ENCODE data around the gene C1orf159. TPM values are rescaled to one million over a fixed set of nuclear protein-coding genes. Genes with fewer than 3 reads are reported as not detected.

The C1orf159 gene
- total and polyA plus RNA-seq, 4 donors: 4.4 to 27.0 (median 16.1) TPM

DNA sequence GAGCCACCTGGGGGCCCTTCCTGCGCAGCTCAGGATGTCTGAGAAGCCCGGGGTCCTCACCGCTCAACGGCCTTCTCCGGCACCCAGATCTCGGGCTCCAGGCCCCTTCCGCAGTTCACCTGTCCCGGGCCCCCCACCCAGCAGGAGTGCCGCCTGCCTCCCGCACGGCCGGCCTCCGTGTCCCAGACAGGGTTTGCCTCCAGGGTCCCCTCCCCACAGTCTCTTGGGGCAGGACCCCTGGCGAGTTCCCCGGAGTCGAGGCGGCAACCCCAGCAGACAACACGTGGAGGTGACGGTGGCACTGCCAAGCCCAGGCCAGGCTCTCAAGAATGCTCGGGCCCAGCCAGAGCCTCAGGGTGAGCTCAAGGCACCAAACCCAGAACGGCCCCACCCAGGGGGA lies 35.4 kb upstream of the C1orf159 start:
- Histone ChIP-seq H3K4me1 (ENCODE audit: control insufficient read depth, insufficient read depth, low read length) (no peaks in the 10 kb centered on the region), H3K4me3 (ENCODE audit: low read depth, low read length) (no peak overlapping the region), H3K27ac (ENCODE audit: low read depth, low read length) (no peak overlapping the region), H3K9me3 (ENCODE audit: control insufficient read depth, insufficient read depth, low read length) (no peaks in the 10 kb centered on the region), H3K27me3 (ENCODE audit: control insufficient read depth, insufficient read depth, low read length) (no peaks in the 10 kb centered on the region), H3K36me3 (ENCODE audit: control insufficient read depth, insufficient read depth, low read length) (peaks cover 2% of the 10 kb centered on the region)
- 94% methylated on average over 21 of the region's 21 CpGs for WGBS (ENCODE audit: insufficient coverage)
- DNase-seq (ENCODE audit: low read depth in 4 of 6, low spot score in 6 of 6): no peak

- H3K4me3 ChIP-seq (ENCODE audit: low read depth, low read length): no peak overlapping the region
- no peaks in the 10 kb centered on the region for H3K27me3 ChIP-seq (ENCODE audit: control insufficient read depth, insufficient read depth, low read length)
- no peak for DNase-seq (ENCODE audit: low read depth in 4 of 6, low spot score in 6 of 6)
- H3K27ac ChIP-seq (ENCODE audit: low read depth, low read length): no peak overlapping the region
- 90% methylated on average over 10 of the region's 12 CpGs for WGBS (ENCODE audit: insufficient coverage)
- H3K36me3 ChIP-seq (ENCODE audit: control insufficient read depth, insufficient read depth, low read length): no peaks in the 10 kb centered on the region
- no peaks in the 10 kb centered on the region for H3K9me3 ChIP-seq (ENCODE audit: control insufficient read depth, insufficient read depth, low read length)
- no peaks in the 10 kb centered on the region for H3K4me1 ChIP-seq (ENCODE audit: control insufficient read depth, insufficient read depth, low read length)
These were observed 34.2 kb upstream of the C1orf159 start for GRCh38 chr1:1150100-1150499.

GRCh38 chr1:1149416-1149815 lies 33.5 kb upstream of the C1orf159 start:
- DNase-seq (ENCODE audit: low read depth in 4 of 6, low spot score in 6 of 6): no peak
- Histone ChIP-seq H3K4me3 (ENCODE audit: low read depth, low read length) (no peak overlapping the region), H3K27ac (ENCODE audit: low read depth, low read length) (no peak overlapping the region), H3K9me3 (ENCODE audit: control insufficient read depth, insufficient read depth, low read length) (no peaks in the 10 kb centered on the region), H3K27me3 (ENCODE audit: control insufficient read depth, insufficient read depth, low read length) (no peaks in the 10 kb centered on the region), H3K36me3 (ENCODE audit: control insufficient read depth, insufficient read depth, low read length) (no peaks in the 10 kb centered on the region), H3K4me1 (ENCODE audit: control insufficient read depth, insufficient read depth, low read length) (peaks cover 3% of the 10 kb centered on the region)
- 82% methylated on average over 15 of the region's 15 CpGs for WGBS (ENCODE audit: insufficient coverage)

GRCh38 chr1:1148569-1148968 lies 32.7 kb upstream of the C1orf159 start:
- WGBS (ENCODE audit: insufficient coverage): 58% methylated on average over 20 of the region's 24 CpGs

DNA sequence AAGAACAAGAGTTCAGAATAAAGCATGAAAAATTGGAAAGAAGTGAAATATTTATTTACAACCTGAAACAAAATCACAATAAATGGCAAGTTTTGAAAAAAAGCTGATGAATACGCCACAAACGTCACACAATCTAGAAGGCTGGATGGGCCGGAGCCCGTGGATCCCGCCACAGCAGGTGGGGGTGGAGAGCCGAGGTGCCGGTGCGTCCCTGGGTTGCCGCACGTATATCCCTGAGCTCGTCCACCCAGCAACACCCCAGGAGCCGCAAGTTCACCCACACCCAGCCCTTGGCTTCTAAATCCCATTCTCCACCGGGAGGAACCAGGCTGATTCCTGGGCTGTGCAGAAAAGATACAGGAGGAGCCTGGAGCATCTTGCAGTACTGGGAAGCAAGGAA lies 32.2 kb upstream of the C1orf159 start:
- H3K27me3 ChIP-seq (ENCODE audit: control insufficient read depth, insufficient read depth, low read length): no peaks in the 10 kb centered on the region
- H3K36me3 ChIP-seq (ENCODE audit: control insufficient read depth, insufficient read depth, low read length): no peaks in the 10 kb centered on the region
- WGBS (ENCODE audit: insufficient coverage): 96% methylated on average over 7 of the region's 13 CpGs
- no peak for DNase-seq (ENCODE audit: low read depth in 4 of 6, low spot score in 6 of 6)
- peaks cover 7% of the 10 kb centered on the region for H3K4me1 ChIP-seq (ENCODE audit: control insufficient read depth, insufficient read depth, low read length)
- H3K4me3 ChIP-seq (ENCODE audit: low read depth, low read length): no peak overlapping the region
- no peak overlapping the region for H3K27ac ChIP-seq (ENCODE audit: low read depth, low read length)
- no peaks in the 10 kb centered on the region for H3K9me3 ChIP-seq (ENCODE audit: control insufficient read depth, insufficient read depth, low read length)

More at GRCh38 chr1:1148569-1148968, 32.7 kb upstream of the C1orf159 start:
- Histone ChIP-seq H3K9me3 (ENCODE audit: control insufficient read depth, insufficient read depth, low read length) (no peaks in the 10 kb centered on the region), H3K36me3 (ENCODE audit: control insufficient read depth, insufficient read depth, low read length) (no peaks in the 10 kb centered on the region), H3K4me1 (ENCODE audit: control insufficient read depth, insufficient read depth, low read length) (peaks cover 7% of the 10 kb centered on the region), H3K27ac (ENCODE audit: low read depth, low read length) (no peak overlapping the region), H3K27me3 (ENCODE audit: control insufficient read depth, insufficient read depth, low read length) (no peaks in the 10 kb centered on the region), H3K4me3 (ENCODE audit: low read depth, low read length) (no peak overlapping the region)
- DNase-seq (ENCODE audit: low read depth in 4 of 6, low spot score in 6 of 6): no peak

- H3K9me3 ChIP-seq (ENCODE audit: control insufficient read depth, insufficient read depth, low read length): no peaks in the 10 kb centered on the region
- no peaks in the 10 kb centered on the region for H3K36me3 ChIP-seq (ENCODE audit: control insufficient read depth, insufficient read depth, low read length)
- H3K27me3 ChIP-seq (ENCODE audit: control insufficient read depth, insufficient read depth, low read length): no peaks in the 10 kb centered on the region
- DNase-seq (ENCODE audit: low read depth in 4 of 6, low spot score in 6 of 6): no peak
- 92% methylated on average over 15 of the region's 15 CpGs for WGBS (ENCODE audit: insufficient coverage)
- no peak overlapping the region for H3K4me3 ChIP-seq (ENCODE audit: low read depth, low read length)
- no peak overlapping the region for H3K27ac ChIP-seq (ENCODE audit: low read depth, low read length)
- H3K4me1 ChIP-seq (ENCODE audit: control insufficient read depth, insufficient read depth, low read length): peaks cover 7% of the 10 kb centered on the region
These were observed 30.7 kb upstream of the C1orf159 start for GRCh38 chr1:1146596-1146995.

DNA sequence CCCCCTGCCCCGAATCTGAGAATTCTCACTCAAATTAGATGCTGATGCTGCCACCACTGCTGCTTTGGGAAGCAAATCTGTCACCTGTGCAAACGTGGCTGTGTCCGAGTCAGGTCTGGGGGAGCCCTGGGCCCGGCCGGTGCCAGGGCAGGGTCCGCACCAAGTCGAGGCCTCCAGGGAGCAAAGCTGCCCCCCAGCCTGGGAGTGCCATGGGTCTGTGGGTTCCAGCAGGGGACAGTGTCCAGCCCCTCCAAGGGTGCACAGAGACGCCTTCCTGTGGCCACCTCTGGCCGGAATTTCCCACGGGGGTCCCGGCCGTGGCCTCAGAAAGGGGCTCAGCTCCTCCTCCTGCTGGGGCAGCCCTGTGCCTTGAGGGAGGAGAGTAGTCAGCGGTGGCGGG lies 30.1 kb upstream of the C1orf159 start:
- H3K4me3 ChIP-seq (ENCODE audit: low read depth, low read length): no peak overlapping the region
- DNase-seq (ENCODE audit: low read depth in 4 of 6, low spot score in 6 of 6): no peak
- 88% methylated on average over 14 of the region's 14 CpGs for WGBS (ENCODE audit: insufficient coverage)
- no peak overlapping the region for H3K27ac ChIP-seq (ENCODE audit: low read depth, low read length)
- H3K9me3 ChIP-seq (ENCODE audit: control insufficient read depth, insufficient read depth, low read length): no peaks in the 10 kb centered on the region
- H3K36me3 ChIP-seq (ENCODE audit: control insufficient read depth, insufficient read depth, low read length): no peaks in the 10 kb centered on the region
- H3K4me1 ChIP-seq (ENCODE audit: control insufficient read depth, insufficient read depth, low read length): peaks cover 7% of the 10 kb centered on the region
- no peaks in the 10 kb centered on the region for H3K27me3 ChIP-seq (ENCODE audit: control insufficient read depth, insufficient read depth, low read length)

DNA sequence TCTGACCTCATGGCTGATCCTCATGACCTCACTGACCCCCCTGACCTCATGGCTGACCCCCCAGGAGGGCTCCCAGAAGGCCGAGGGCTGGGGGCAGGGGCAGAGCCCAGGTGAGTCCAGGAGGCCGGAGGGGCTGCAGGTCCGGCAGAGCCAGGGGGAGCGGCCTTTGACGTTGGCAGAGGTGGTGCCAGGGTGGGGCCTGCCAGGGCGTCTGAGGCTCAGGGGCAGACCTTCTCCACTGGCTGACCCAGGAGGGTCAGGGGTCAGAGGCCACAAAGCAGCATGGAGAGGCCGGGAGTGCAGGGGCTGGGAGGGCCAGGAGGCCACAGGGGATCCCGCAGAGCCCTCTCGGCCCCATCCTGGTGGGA lies 29.6 kb upstream of the C1orf159 start:
- DNase-seq (ENCODE audit: low read depth in 4 of 6, low spot score in 6 of 6): no peak
- peaks cover 2% of the 10 kb centered on the region for H3K27me3 ChIP-seq (ENCODE audit: control insufficient read depth, insufficient read depth, low read length)
- H3K9me3 ChIP-seq (ENCODE audit: control insufficient read depth, insufficient read depth, low read length): no peaks in the 10 kb centered on the region
- 76% methylated on average over 9 of the region's 9 CpGs for WGBS (ENCODE audit: insufficient coverage)
- H3K36me3 ChIP-seq (ENCODE audit: control insufficient read depth, insufficient read depth, low read length): no peaks in the 10 kb centered on the region
- no peak overlapping the region for H3K4me3 ChIP-seq (ENCODE audit: low read depth, low read length)
- H3K27ac ChIP-seq (ENCODE audit: low read depth, low read length): no peak overlapping the region
- peaks cover 7% of the 10 kb centered on the region for H3K4me1 ChIP-seq (ENCODE audit: control insufficient read depth, insufficient read depth, low read length)

DNA sequence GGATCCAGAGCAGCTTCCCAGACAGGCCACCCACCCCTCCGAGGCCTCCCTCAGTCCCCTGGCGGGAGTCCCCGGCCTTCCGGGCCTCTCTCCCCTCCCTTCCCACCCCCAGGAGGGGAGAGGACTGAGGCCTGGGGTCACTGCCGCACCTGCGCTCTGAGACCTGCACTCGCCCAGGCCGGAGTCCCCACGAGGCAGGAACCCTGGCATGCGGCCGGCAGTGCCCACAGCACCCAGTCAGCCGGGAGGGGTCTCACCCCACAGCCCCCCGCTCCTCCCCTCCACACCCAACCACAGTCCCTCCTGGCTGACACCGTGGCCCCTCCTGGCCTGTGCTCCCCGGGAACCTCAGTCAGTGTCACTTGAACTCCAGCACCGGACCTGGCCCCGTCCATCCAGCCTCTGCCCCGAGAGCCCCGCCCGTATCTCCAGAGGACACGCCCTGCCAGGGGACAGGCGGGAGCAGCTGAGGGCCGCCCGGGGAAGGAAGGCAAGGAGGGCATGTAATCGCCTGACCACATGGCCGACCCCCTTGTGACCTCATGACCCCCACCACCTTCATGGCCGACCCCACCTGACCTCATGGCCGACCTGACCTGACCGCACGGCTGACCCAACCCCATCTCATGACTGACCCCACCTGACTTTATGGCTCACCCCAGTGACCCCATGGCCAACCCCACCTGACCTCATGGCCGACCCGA lies 29.1 kb upstream of the C1orf159 start:
- no peak for DNase-seq (ENCODE audit: low read depth in 4 of 6, low spot score in 6 of 6)
- H3K36me3 ChIP-seq (ENCODE audit: control insufficient read depth, insufficient read depth, low read length): no peaks in the 10 kb centered on the region
- no peak overlapping the region for H3K27ac ChIP-seq (ENCODE audit: low read depth, low read length)
- no peaks in the 10 kb centered on the region for H3K9me3 ChIP-seq (ENCODE audit: control insufficient read depth, insufficient read depth, low read length)
- H3K4me3 ChIP-seq (ENCODE audit: low read depth, low read length): no peak overlapping the region
- WGBS (ENCODE audit: insufficient coverage): 83% methylated on average over 29 of the region's 32 CpGs
- peaks cover 2% of the 10 kb centered on the region for H3K27me3 ChIP-seq (ENCODE audit: control insufficient read depth, insufficient read depth, low read length)
- H3K4me1 ChIP-seq (ENCODE audit: control insufficient read depth, insufficient read depth, low read length): peaks cover 7% of the 10 kb centered on the region

DNA sequence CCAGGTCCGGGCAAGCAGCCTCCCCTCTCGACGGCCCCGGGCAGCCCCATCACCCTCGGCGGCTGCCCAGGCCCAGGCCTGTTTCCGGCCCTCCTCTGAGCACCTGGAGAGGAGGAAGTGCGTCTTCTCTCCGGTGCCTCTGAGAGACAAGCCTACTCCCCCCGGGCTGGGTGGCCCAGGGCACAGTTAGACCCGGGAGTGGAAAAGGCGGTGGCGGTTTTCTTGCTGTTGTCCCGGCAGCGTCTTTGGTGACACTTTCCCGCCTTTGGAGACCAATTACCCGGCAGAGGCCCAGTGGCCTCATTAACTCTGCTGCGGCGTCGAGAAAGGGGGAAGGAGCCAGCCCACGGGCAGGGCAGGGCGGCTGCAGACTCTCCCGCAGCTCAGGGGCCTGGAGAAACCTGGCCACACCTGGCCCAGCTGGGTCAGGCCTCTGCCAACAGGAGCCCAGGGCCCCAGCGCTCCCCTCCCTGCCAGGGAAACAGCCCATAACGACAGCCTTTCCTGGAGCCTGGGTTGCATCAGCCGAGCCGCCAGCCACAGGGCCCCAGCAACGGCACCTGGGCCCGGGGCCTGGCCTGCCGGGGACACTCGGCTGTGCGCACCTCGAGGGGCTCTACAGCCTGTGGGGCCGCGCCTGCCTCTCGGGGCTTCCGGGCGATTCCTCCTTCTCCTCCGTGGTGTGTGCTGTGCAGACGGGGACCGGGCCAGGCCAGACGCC lies 28.4 kb upstream of the C1orf159 start:
- Histone ChIP-seq H3K9me3 (ENCODE audit: control insufficient read depth, insufficient read depth, low read length) (no peaks in the 10 kb centered on the region), H3K27me3 (ENCODE audit: control insufficient read depth, insufficient read depth, low read length) (peaks cover 2% of the 10 kb centered on the region), H3K36me3 (ENCODE audit: control insufficient read depth, insufficient read depth, low read length) (no peaks in the 10 kb centered on the region), H3K4me3 (ENCODE audit: low read depth, low read length) (no peak overlapping the region), H3K27ac (ENCODE audit: low read depth, low read length) (no peak overlapping the region), H3K4me1 (ENCODE audit: control insufficient read depth, insufficient read depth, low read length) (peaks cover 7% of the 10 kb centered on the region)
- 49% methylated on average over 33 of the region's 42 CpGs for WGBS (ENCODE audit: insufficient coverage)
- no peak for DNase-seq (ENCODE audit: low read depth in 4 of 6, low spot score in 6 of 6)
